Peyer's patch (tissue), 4 donors: ENCODE results near the gene PIGZ.

Experiments used
- CTCF ChIP-seq, 6 experiments: fragments of 450-650 bp in 4 of 6; fragments of 200-600 bp in 2 of 6; sonication (generic) in 1 of 6; IDR thresholded peaks; one replicate each; pipeline ENCODE4 v1.5.1; 2017 to 2019; ENCODE audit warnings: antibody characterized with exemption in 6 of 6, mild to moderate bottlenecking in 3 of 6, moderate library complexity in 1 of 6
- POLR2A ChIP-seq, 2 donors: fragments of 450-650 bp; IDR thresholded peaks; one replicate each; pipeline ENCODE4 v1.5.1; 2017; ENCODE audit warnings: antibody characterized with exemption in 2 of 2, mild to moderate bottlenecking in 2 of 2, moderate library complexity in 2 of 2

DNA sequence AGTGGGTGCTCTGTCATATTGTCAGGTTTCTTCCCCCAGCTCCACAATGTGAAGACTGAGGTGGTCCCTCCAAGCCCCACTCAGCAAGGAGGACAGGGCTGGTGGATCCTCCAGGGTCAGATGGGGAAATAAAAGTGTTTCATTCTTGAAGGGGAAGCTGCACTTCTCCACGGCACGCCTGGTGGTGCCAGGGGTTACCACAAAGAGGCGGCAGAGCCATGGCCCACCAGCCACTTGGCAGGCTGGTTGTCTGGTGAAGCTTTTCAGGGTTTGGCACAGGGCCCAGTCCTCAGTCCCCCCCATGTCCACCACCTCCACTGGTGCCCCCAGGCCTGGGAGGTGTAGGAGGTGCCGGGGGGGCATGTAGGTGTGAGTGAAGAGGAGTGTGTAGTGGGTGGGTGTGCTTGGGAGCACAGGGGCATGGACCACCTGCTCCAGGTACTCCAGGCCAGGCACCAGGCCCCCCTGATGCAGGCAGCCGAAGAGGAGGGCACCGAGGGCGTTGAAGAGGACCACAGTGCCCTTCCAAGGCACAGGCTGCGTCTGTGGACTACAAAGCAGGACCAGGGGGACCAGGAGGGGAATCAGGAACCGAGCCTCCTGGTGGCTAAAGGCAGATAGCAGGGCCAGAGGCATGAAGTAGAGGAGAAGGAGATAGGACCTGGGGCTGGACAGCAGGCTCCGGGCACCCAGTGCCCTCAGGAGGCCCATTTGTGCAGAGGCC lies 21.3 kb downstream of the PIGZ start:
- TF ChIP-seq CTCF (IDR thresholded peaks at IDR 0.05) (no peak), POLR2A (IDR thresholded peaks at IDR 0.05) (no peak)
